Gastrocnemius medialis (tissue), 4 donors: Measurements from ENCODE around the gene GRXCR2.

ENCODE experiments used
- CTCF ChIP-seq, 5 experiments: fragments of 450-650 bp in 3 of 5; fragments of 200-600 bp in 2 of 5; sonication (generic) in 2 of 5; IDR thresholded peaks in 4 of 5; conservative IDR thresholded peaks in 1 of 5; 1 replicate in 4 of 5; 2 replicates in 1 of 5; pipeline ENCODE4 v1.5.1; 2016 to 2019; ENCODE audit warnings: antibody characterized with exemption in 5 of 5, mild to moderate bottlenecking in 3 of 5, moderate library complexity in 3 of 5
- POLR2A ChIP-seq, 2 donors: fragments of 450-650 bp; IDR thresholded peaks; one replicate each; pipeline ENCODE4 v1.6.1; 2017; ENCODE audit warnings: antibody characterized with exemption in 2 of 2, mild to moderate bottlenecking in 2 of 2, moderate library complexity in 2 of 2

DNA sequence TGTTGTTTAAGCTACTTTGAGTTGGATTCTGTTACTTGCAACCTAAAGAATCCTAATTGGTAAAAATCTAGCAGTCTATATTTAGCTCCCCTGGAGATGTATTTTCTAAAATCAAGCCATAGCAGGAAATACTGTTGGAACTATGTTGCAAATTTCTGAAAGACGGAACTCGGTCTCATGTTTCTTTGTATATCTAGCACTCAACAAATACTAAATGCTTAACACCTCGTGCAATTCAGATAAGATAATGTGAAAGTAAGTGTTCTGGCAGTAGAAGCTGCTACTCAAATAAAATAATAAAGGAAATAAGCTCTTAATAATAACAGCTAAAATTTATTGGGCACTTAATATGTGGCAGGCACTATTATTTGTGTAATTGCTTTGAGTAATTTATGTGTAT, 26.7 kb downstream of the GRXCR2 start:
- TF ChIP-seq CTCF (IDR thresholded peaks at IDR 0.05 in 4 of 5, conservative IDR thresholded peaks at IDR 0.05 in 1 of 5), result no peak
- TF ChIP-seq POLR2A (IDR thresholded peaks at IDR 0.05), result no peak
